Measurements from ENCODE around the gene CFAP99. TPM values are rescaled to one million over a fixed set of nuclear protein-coding genes. Genes with fewer than 3 reads are reported as not detected.

Gene CFAP99
- total and polyA plus RNA-seq, 4 donors = 0.20 to 6.4 (median 5.9) TPM

GRCh38 chr4:2494992-2495391, 76.2 kb downstream of the CFAP99 start:
- no peak overlapping the region for H3K27ac ChIP-seq (ENCODE audit: low read depth, low read length)
- H3K4me1 ChIP-seq (ENCODE audit: control insufficient read depth, insufficient read depth, low read length) = no peaks in the 10 kb centered on the region
- no peak overlapping the region for H3K4me3 ChIP-seq (ENCODE audit: low read depth, low read length)
- H3K27me3 ChIP-seq (ENCODE audit: control insufficient read depth, insufficient read depth, low read length) = no peaks in the 10 kb centered on the region
- no peaks in the 10 kb centered on the region for H3K9me3 ChIP-seq (ENCODE audit: control insufficient read depth, insufficient read depth, low read length)
- peaks cover 68% of the 10 kb centered on the region for H3K36me3 ChIP-seq (ENCODE audit: control insufficient read depth, insufficient read depth, low read length)
- WGBS (ENCODE audit: insufficient coverage) = 100% methylated on average over 2 of the region's 3 CpGs
- DNase-seq (ENCODE audit: low read depth in 4 of 6, low spot score in 6 of 6) = no peak

DNA sequence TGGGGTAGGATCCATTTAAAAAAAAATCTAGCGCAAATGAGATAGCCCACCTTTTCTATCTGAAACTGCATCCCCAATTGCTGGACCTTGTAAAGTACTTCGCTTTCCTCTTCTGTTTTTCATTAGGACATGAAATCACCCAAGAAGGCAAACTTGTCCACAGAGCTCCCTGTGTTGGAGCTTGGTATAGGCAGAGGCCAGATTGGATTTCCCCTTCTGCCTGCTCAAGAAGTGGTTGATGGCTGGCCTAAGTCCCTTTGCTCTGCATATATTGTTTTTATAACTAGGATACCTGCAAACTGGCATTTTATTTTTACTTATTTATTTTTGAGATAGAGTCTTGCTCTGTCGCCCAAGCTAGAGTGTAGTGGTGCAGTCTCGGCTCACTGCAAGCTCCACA, 78.6 kb downstream of the CFAP99 start:
- no CpG with 5 or more reads among the region's 4 CpGs for WGBS (ENCODE audit: insufficient coverage)
- Histone ChIP-seq H3K4me1 (ENCODE audit: control insufficient read depth, insufficient read depth, low read length) (no peaks in the 10 kb centered on the region), H3K9me3 (ENCODE audit: control insufficient read depth, insufficient read depth, low read length) (no peaks in the 10 kb centered on the region), H3K36me3 (ENCODE audit: control insufficient read depth, insufficient read depth, low read length) (peaks cover 68% of the 10 kb centered on the region), H3K27ac (ENCODE audit: low read depth, low read length) (no peak overlapping the region), H3K27me3 (ENCODE audit: control insufficient read depth, insufficient read depth, low read length) (no peaks in the 10 kb centered on the region), H3K4me3 (ENCODE audit: low read depth, low read length) (no peak overlapping the region)
- no peak for DNase-seq (ENCODE audit: low read depth in 4 of 6, low spot score in 6 of 6)

DNA sequence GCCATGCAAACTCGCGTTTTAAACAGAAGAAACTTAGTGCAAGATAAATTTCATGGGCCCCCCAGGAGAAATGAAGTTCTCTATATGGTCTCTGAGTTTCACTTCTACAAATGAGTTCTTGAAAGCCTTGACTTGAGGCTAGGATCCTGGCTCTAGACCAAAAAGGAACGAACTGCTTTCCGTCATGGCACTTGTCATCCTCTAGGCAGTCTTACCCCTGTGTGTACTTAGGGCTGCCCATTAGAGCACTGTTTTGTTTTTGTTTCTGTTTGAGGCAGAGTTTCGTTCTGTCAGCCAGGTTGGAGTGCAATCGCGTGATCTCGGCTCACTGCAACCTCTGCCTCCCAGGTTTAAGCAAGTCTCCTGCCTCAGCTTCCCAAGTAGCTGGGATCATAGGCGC, 79.2 kb downstream of the CFAP99 start:
- H3K27ac ChIP-seq (ENCODE audit: low read depth, low read length) = no peak overlapping the region
- H3K9me3 ChIP-seq (ENCODE audit: control insufficient read depth, insufficient read depth, low read length) = no peaks in the 10 kb centered on the region
- H3K27me3 ChIP-seq (ENCODE audit: control insufficient read depth, insufficient read depth, low read length) = no peaks in the 10 kb centered on the region
- H3K4me3 ChIP-seq (ENCODE audit: low read depth, low read length) = no peak overlapping the region
- no peaks in the 10 kb centered on the region for H3K4me1 ChIP-seq (ENCODE audit: control insufficient read depth, insufficient read depth, low read length)
- peak in 2 of 6 donors; percentile 21 to 32 for DNase-seq (ENCODE audit: low read depth in 4 of 6, low spot score in 6 of 6)
- WGBS (ENCODE audit: insufficient coverage) = 88% methylated on average over 9 of the region's 9 CpGs
- H3K36me3 ChIP-seq (ENCODE audit: control insufficient read depth, insufficient read depth, low read length) = peaks cover 64% of the 10 kb centered on the region

DNA sequence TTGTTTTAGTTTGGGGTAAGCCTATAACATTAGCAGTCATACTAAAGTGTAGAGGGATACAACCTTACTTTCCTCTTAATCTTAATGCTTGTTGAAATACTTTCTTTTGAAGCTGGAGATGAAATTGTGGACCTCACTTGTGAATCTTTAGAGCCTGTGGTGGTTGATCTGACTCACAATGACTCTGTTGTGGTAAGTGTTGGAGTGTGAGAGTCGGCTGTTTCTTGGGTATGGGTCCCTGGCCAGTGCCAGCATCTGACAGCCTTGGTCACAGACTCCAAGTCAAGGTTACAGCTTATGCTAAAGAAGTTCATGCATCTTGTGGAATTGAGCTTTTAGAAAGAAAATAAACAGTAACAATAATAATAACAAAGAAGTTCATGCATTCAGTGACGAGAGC, 81.8 kb downstream of the CFAP99 start:
- no peak overlapping the region for H3K27ac ChIP-seq (ENCODE audit: low read depth, low read length)
- H3K27me3 ChIP-seq (ENCODE audit: control insufficient read depth, insufficient read depth, low read length) = no peaks in the 10 kb centered on the region
- no peak for DNase-seq (ENCODE audit: low read depth in 4 of 6, low spot score in 6 of 6)
- no CpG with 5 or more reads among the region's 2 CpGs for WGBS (ENCODE audit: insufficient coverage)
- no peaks in the 10 kb centered on the region for H3K9me3 ChIP-seq (ENCODE audit: control insufficient read depth, insufficient read depth, low read length)
- no peaks in the 10 kb centered on the region for H3K4me1 ChIP-seq (ENCODE audit: control insufficient read depth, insufficient read depth, low read length)
- H3K4me3 ChIP-seq (ENCODE audit: low read depth, low read length) = no peak overlapping the region
- H3K36me3 ChIP-seq (ENCODE audit: control insufficient read depth, insufficient read depth, low read length) = peaks cover 50% of the 10 kb centered on the region

DNA sequence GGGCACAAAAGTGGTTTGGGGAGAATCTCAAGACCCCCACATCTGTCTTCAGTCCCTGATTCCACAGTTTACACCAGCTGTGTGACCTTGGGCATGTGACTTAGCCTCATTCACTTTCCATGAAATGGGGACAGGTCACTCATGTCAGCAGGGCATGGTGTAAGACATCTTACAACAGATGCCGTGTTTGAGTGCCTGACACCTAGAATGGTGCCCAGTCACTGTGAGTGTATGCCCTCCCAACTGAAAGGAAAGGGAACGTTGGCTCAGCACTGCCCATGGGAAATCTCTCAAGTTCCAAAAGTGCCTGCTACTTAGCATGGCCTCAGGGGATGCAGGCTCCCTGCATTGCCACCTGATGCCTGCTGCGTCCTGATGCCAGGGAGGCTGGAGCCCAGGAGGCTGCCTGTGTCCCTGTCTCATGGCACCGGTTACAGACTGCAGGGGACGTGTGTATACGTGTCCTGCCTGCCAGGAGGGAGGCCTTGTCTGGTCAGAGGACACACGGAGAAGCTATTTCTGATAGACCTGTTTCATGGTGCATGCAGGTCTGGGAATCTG, 82.4 kb downstream of the CFAP99 start:
- Histone ChIP-seq H3K9me3 (ENCODE audit: control insufficient read depth, insufficient read depth, low read length) (no peaks in the 10 kb centered on the region), H3K4me3 (ENCODE audit: low read depth, low read length) (no peak overlapping the region), H3K36me3 (ENCODE audit: control insufficient read depth, insufficient read depth, low read length) (peaks cover 46% of the 10 kb centered on the region), H3K27ac (ENCODE audit: low read depth, low read length) (no peak overlapping the region), H3K27me3 (ENCODE audit: control insufficient read depth, insufficient read depth, low read length) (no peaks in the 10 kb centered on the region), H3K4me1 (ENCODE audit: control insufficient read depth, insufficient read depth, low read length) (no peaks in the 10 kb centered on the region)
- 94% methylated on average over 7 of the region's 7 CpGs for WGBS (ENCODE audit: insufficient coverage)
- no peak for DNase-seq (ENCODE audit: low read depth in 4 of 6, low spot score in 6 of 6)

DNA sequence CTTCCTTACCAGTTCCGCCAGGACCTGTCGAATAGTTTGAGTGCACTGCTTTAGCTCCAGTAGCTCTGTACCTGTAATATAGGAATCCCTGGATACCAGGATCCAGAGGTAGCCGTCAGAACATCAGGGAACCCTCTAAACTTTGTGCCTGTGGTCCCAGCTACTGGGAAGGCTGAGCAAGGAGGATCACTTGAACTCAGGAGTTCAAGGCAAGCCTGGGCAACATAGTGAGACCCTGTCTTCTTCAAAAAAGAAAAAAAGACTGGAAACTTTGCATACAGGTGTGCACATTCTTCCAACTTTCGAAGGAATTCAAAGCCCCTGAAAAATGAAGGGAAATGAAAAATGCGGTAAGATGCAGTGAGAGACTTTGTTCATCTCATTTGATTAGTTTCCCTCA, 85.1 kb downstream of the CFAP99 start:
- Histone ChIP-seq H3K27me3 (ENCODE audit: control insufficient read depth, insufficient read depth, low read length) (no peaks in the 10 kb centered on the region), H3K9me3 (ENCODE audit: control insufficient read depth, insufficient read depth, low read length) (no peaks in the 10 kb centered on the region), H3K27ac (ENCODE audit: low read depth, low read length) (no peak overlapping the region), H3K36me3 (ENCODE audit: control insufficient read depth, insufficient read depth, low read length) (peaks cover 36% of the 10 kb centered on the region), H3K4me3 (ENCODE audit: low read depth, low read length) (no peak overlapping the region), H3K4me1 (ENCODE audit: control insufficient read depth, insufficient read depth, low read length) (no peaks in the 10 kb centered on the region)
- WGBS (ENCODE audit: insufficient coverage) = 91% methylated on average over 3 of the region's 5 CpGs
- no peak for DNase-seq (ENCODE audit: low read depth in 4 of 6, low spot score in 6 of 6)

DNA sequence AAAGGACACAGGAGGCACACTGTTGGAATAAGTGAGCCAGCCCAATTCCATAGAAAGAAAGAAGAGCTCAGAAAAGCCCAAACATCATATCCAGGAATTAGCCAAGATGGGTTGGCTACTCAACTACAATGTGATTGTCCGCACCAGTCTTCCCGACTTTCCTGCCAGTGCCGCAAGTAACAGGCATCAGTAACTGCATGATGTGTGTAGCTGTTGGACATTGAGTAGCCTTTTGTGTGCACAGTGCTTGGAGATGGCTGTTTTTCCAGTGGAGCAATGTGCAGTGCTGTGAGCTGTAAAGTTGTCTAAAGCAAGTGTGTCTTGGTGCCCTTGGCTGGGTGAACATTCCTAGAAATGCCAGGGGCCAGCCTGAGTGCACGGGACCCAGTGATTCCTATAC, 88.5 kb downstream of the CFAP99 start:
- H3K9me3 ChIP-seq (ENCODE audit: control insufficient read depth, insufficient read depth, low read length) = no peaks in the 10 kb centered on the region
- H3K4me1 ChIP-seq (ENCODE audit: control insufficient read depth, insufficient read depth, low read length) = no peaks in the 10 kb centered on the region
- WGBS (ENCODE audit: insufficient coverage) = 88% methylated on average over 4 of the region's 4 CpGs
- no peaks in the 10 kb centered on the region for H3K27me3 ChIP-seq (ENCODE audit: control insufficient read depth, insufficient read depth, low read length)
- DNase-seq (ENCODE audit: low read depth in 4 of 6, low spot score in 6 of 6) = no peak
- no peak overlapping the region for H3K4me3 ChIP-seq (ENCODE audit: low read depth, low read length)
- no peak overlapping the region for H3K27ac ChIP-seq (ENCODE audit: low read depth, low read length)
- H3K36me3 ChIP-seq (ENCODE audit: control insufficient read depth, insufficient read depth, low read length) = peaks cover 30% of the 10 kb centered on the region

DNA sequence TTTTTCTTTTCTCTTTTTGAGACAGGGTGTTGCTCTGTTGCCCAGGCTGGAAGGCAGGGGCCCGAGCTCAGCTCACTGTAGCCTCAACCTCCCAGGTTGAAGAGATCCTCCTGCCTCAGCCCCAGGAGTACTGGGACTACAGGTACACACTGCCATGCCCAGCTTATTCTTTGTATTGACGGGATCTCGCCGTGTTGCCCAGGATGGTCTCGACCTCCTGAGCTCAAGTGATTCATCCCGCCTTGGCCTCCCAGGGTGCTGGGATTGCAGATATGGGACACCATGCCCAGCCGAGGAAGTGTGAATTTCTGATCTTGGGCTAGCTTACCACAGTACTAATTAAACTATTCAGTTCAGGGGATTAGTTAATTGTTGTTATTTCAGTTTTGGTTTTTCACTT, 89.1 kb downstream of the CFAP99 start:
- H3K9me3 ChIP-seq (ENCODE audit: control insufficient read depth, insufficient read depth, low read length) = no peaks in the 10 kb centered on the region
- peaks cover 33% of the 10 kb centered on the region for H3K36me3 ChIP-seq (ENCODE audit: control insufficient read depth, insufficient read depth, low read length)
- H3K4me1 ChIP-seq (ENCODE audit: control insufficient read depth, insufficient read depth, low read length) = no peaks in the 10 kb centered on the region
- no peak overlapping the region for H3K4me3 ChIP-seq (ENCODE audit: low read depth, low read length)
- no peaks in the 10 kb centered on the region for H3K27me3 ChIP-seq (ENCODE audit: control insufficient read depth, insufficient read depth, low read length)
- no peak overlapping the region for H3K27ac ChIP-seq (ENCODE audit: low read depth, low read length)
- WGBS (ENCODE audit: insufficient coverage) = 90% methylated on average over 6 of the region's 7 CpGs
- DNase-seq (ENCODE audit: low read depth in 4 of 6, low spot score in 6 of 6) = no peak

DNA sequence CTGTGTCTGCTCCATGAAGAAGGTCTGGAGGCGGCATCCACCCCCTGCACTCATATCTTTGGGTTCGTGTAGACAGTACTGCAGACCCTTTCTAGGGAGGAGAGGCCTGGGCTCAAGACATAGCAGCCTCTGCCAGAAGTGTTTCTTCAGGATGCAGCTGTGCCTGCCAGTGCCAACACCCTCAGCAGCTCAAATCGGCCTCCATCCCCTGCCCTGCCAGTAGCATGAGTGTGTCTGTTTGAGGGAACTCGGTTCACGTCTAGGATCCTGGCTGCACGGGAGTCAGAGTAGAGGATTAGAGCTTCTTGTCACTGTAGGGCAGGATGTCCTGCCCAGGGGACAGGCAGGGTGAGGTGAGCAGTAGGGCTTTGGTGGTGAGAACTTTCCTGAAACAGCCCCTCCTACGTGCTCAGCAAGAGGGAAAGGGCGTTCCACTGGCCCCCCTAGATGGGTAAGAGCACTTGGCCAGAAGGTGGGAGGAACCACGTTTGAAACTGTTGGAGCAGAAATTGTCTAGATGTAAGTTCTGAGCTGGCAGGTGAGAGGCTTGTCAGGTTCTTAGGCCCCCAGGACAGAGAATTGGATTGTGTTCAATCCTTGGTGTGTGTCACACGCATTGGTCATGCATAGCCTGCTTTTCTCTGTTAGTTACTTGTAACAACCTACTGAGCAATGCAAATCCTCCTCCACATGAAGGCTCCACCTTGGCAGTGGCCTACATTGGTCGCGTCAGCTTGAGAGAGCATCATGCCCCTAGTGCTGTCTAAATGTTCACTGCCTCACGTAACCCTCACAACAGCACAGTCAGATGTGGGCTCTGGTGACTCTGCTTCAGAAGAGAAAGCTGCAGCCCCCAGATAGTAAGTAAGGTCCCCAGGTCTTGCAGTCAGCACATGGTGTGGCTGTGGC, 91.8 kb downstream of the CFAP99 start:
- peaks cover 52% of the 10 kb centered on the region for H3K36me3 ChIP-seq (ENCODE audit: control insufficient read depth, insufficient read depth, low read length)
- no peaks in the 10 kb centered on the region for H3K4me1 ChIP-seq (ENCODE audit: control insufficient read depth, insufficient read depth, low read length)
- 94% methylated on average over 10 of the region's 13 CpGs for WGBS (ENCODE audit: insufficient coverage)
- no peak overlapping the region for H3K27ac ChIP-seq (ENCODE audit: low read depth, low read length)
- no peak for DNase-seq (ENCODE audit: low read depth in 4 of 6, low spot score in 6 of 6)
- no peaks in the 10 kb centered on the region for H3K9me3 ChIP-seq (ENCODE audit: control insufficient read depth, insufficient read depth, low read length)
- H3K27me3 ChIP-seq (ENCODE audit: control insufficient read depth, insufficient read depth, low read length) = no peaks in the 10 kb centered on the region
- no peak overlapping the region for H3K4me3 ChIP-seq (ENCODE audit: low read depth, low read length)

- H3K36me3 ChIP-seq (ENCODE audit: control insufficient read depth, insufficient read depth, low read length) = peaks cover 59% of the 10 kb centered on the region
- H3K27me3 ChIP-seq (ENCODE audit: control insufficient read depth, insufficient read depth, low read length) = no peaks in the 10 kb centered on the region
- H3K4me3 ChIP-seq (ENCODE audit: low read depth, low read length) = no peak overlapping the region
- H3K4me1 ChIP-seq (ENCODE audit: control insufficient read depth, insufficient read depth, low read length) = no peaks in the 10 kb centered on the region
- WGBS (ENCODE audit: insufficient coverage) = 100% methylated on average over 3 of the region's 9 CpGs
- H3K9me3 ChIP-seq (ENCODE audit: control insufficient read depth, insufficient read depth, low read length) = no peaks in the 10 kb centered on the region
- no peak for DNase-seq (ENCODE audit: low read depth in 4 of 6, low spot score in 6 of 6)
- H3K27ac ChIP-seq (ENCODE audit: low read depth, low read length) = no peak overlapping the region
These were observed 92.9 kb downstream of the CFAP99 start for GRCh38 chr4:2511645-2512131.

Measured in spinal cord (tissue), 10 donors.